Activated naive CD4-positive, alpha-beta T cell treated with anti-CD3 and anti-CD28 coated beads, Interleukin-2, amount 10 ng/mL, durations not matched to agents 7 days and 5 days (primary cell): ENCODE data around the gene OR13G1.

Source experiments
- CTCF ChIA-PET: fragments of 350-600 bp; sonication (Branson Sonifier 250); formaldehyde crosslinking; loops from one replicate; lab custom pipeline; 2021; ENCODE audit warnings: antibody characterized with exemption; lab: Charles Lee
- DNase-seq: peaks from one replicate; pipeline ENCODE4 v3.0.0-alpha.2; 2020
- H3K27ac Mint-ChIP-seq: one replicate; pipeline ENCODE4 v1.8.0; 2021; ENCODE audit warnings: mild to moderate bottlenecking, moderate library complexity, mixed read lengths
- H3K27me3 Mint-ChIP-seq: one replicate; pipeline ENCODE4 v1.8.0; 2021; ENCODE audit warnings: mild to moderate bottlenecking, mixed read lengths
- H3K36me3 Mint-ChIP-seq: one replicate; pipeline ENCODE4 v1.8.0; 2021; ENCODE audit warnings: mixed read lengths
- H3K4me1 Mint-ChIP-seq: one replicate; pipeline ENCODE4 v1.8.0; 2021; ENCODE audit warnings: mixed read lengths
- H3K4me3 Mint-ChIP-seq: one replicate; pipeline ENCODE4 v1.8.0; 2021; ENCODE audit warnings: mild to moderate bottlenecking, moderate library complexity, mixed read lengths
- H3K9me3 Mint-ChIP-seq: one replicate; pipeline ENCODE4 v1.8.0; 2021; ENCODE audit warnings: mixed read lengths

OR13G1 gene

GRCh38 chr1:247639381-247639981 lies 40.1 kb downstream of the OR13G1 start:
- no peaks in the 10 kb centered on the region for H3K36me3 Mint-ChIP-seq
- CTCF ChIA-PET, result no interaction called here
- DNase-seq, result peak; percentile 44
- peaks cover 19% of the 10 kb centered on the region for H3K27me3 Mint-ChIP-seq
- no peak overlapping the region for H3K27ac Mint-ChIP-seq
- no peaks in the 10 kb centered on the region for H3K4me1 Mint-ChIP-seq
- no peak overlapping the region for H3K4me3 Mint-ChIP-seq
- H3K9me3 Mint-ChIP-seq, result peaks cover 10% of the 10 kb centered on the region

GRCh38 chr1:247638781-247639180 lies 40.8 kb downstream of the OR13G1 start:
- Mint-ChIP-seq H3K27ac (no peak overlapping the region), H3K36me3 (no peaks in the 10 kb centered on the region)

GRCh38 chr1:247638011-247638410 lies 41.5 kb downstream of the OR13G1 start:
- Mint-ChIP-seq H3K36me3 (no peaks in the 10 kb centered on the region), H3K27ac (no peak overlapping the region), H3K9me3 (peaks cover 10% of the 10 kb centered on the region), H3K4me3 (no peak overlapping the region), H3K4me1 (no peaks in the 10 kb centered on the region), H3K27me3 (peaks cover 19% of the 10 kb centered on the region)
- no peak for DNase-seq
- CTCF ChIA-PET, result no interaction called here

More at GRCh38 chr1:247638781-247639180, 40.8 kb downstream of the OR13G1 start:
- Mint-ChIP-seq H3K27me3 (peaks cover 19% of the 10 kb centered on the region), H3K4me3 (no peak overlapping the region), H3K9me3 (peaks cover 10% of the 10 kb centered on the region), H3K4me1 (no peaks in the 10 kb centered on the region)
- CTCF ChIA-PET, result no interaction called here
- DNase-seq, result no peak

GRCh38 chr1:247627951-247628350 lies 51.6 kb downstream of the OR13G1 start:
- Mint-ChIP-seq H3K9me3 (no peaks in the 10 kb centered on the region), H3K4me1 (no peaks in the 10 kb centered on the region), H3K27ac (no peak overlapping the region), H3K4me3 (no peak overlapping the region), H3K36me3 (no peaks in the 10 kb centered on the region), H3K27me3 (no peaks in the 10 kb centered on the region)
- CTCF ChIA-PET, result no interaction called here
- DNase-seq, result no peak
